Heart left ventricle (tissue), 13 donors: ENCODE results near the gene ASIC2.

ENCODE experiments used
- POLR2A ChIP-seq, 2 donors: fragments of 450-650 bp; IDR thresholded peaks; one replicate each; pipeline ENCODE4 v1.6.1; 2017; ENCODE audit warnings: antibody characterized with exemption in 2 of 2, mild to moderate bottlenecking in 2 of 2, moderate library complexity in 2 of 2
- TF ChIP-seq, protein P1 (sequence below), 12 donors: fragments of 200-600 bp; sonication (generic) in 4 of 12; IDR thresholded peaks; one replicate each; pipeline versions ENCODE4 v1.5.0 to v1.8.0; 2018 to 2022; ENCODE audit warnings: antibody characterized with exemption in 12 of 12, mild to moderate bottlenecking in 5 of 12
- donor health status: ischemic (EF 13 %, LVEDD 7.1; RV severe dilation, severe dysfunction).
- donor health status: DM: no; HTN: yes; CAD: no.
- donor health status: DM: no; HTN: no; CAD: no.
- donor health status: ischemic (EF 25% LVEDD 6.9; RV normal size, moderate dysfunction).
- donor health status: ischemic (EF 25% LVEDD 5.7; RV mildly dilated, moderate dysfunction).
- donor health status: ischemic (EF 35%, LVEDD 5.7; RV mildly dilated, moderate dysfunction).
- donor health status: nonischemic (EF 11% LVEDD 7.7; RV severe dilation, severe dysfunction).
- donor health status: DM: yes; HTN: yes; CAD: no.
- donor health status: PGD.
- donor health status: ischemic (EF 29% LVEDD 5.4; RV normal size, mild dysfunction).
- donor health status: nonischemic (EF 23%, LVEDD 6.1; RV moderate dilation, normal function).

DNA sequence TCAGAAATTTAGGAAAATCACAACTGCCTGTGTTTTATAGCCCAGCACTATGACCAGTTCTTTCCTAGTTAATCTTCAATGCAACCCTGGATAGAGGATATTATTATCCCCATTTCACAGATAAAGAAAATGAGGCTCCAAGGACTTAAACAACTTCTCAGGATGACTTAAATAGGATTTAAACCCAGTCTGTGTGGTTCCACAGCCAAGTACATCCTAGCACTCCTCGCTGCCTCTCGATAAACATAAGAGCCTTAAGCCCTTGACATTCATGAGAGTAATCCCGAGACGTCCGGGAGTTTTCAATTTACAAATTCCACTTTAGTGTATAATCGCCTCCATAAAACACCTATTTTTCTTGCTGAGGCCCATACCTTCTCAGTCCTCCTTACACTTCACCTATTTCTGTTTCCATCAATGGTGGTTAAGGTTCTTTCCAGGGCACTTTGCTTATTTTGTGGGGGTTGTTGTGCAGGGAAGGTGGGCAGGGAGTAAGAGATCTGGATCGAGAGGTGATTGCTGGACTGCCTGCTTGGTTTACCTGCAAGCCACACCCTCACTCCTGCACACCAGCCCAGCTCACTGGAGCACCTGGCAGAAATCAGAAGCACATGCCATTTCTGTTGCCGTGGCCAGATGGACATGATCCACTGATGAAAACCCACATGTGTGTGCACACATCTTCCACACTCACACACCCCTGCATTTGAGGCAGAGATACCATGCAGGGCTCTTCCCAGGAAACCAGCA is 50.5 kb downstream of the ASIC2 start:
- TF ChIP-seq, protein P1, sequence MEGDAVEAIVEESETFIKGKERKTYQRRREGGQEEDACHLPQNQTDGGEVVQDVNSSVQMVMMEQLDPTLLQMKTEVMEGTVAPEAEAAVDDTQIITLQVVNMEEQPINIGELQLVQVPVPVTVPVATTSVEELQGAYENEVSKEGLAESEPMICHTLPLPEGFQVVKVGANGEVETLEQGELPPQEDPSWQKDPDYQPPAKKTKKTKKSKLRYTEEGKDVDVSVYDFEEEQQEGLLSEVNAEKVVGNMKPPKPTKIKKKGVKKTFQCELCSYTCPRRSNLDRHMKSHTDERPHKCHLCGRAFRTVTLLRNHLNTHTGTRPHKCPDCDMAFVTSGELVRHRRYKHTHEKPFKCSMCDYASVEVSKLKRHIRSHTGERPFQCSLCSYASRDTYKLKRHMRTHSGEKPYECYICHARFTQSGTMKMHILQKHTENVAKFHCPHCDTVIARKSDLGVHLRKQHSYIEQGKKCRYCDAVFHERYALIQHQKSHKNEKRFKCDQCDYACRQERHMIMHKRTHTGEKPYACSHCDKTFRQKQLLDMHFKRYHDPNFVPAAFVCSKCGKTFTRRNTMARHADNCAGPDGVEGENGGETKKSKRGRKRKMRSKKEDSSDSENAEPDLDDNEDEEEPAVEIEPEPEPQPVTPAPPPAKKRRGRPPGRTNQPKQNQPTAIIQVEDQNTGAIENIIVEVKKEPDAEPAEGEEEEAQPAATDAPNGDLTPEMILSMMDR (IDR thresholded peaks at IDR 0.05), result no peak
- TF ChIP-seq POLR2A (IDR thresholded peaks at IDR 0.05), result no peak
